ENCODE measurements around the gene SSR1. TPM values are rescaled to one million over a fixed set of nuclear protein-coding genes. Genes with fewer than 3 reads are reported as not detected.

SSR1 gene
- total and polyA plus RNA-seq, 4 donors, result 43.6 to 115 (median 79.9) TPM

GRCh38 chr6:7257521-7258230 lies 55.3 kb downstream of the SSR1 start:
- no peak for DNase-seq (ENCODE audit: low spot score)
- 98% methylated on average over 18 of the region's 18 CpGs for WGBS

GRCh38 chr6:7256785-7257184 lies 56.2 kb downstream of the SSR1 start:
- no peak overlapping the region for H3K9ac ChIP-seq (ENCODE audit: low read depth in 1 of 2, low read length in 2 of 2)

More at GRCh38 chr6:7257521-7258230, 55.3 kb downstream of the SSR1 start:
- no peaks in the 10 kb centered on the region for H3K36me3 ChIP-seq (ENCODE audit: control insufficient read depth in 4 of 4, insufficient read depth in 3 of 4, low read depth in 1 of 4, low read length in 3 of 4)
- no peak overlapping the region for H3K4me3 ChIP-seq (ENCODE audit: low read depth in 1 of 3, low read length in 3 of 3)
- H3K4me1 ChIP-seq (ENCODE audit: control insufficient read depth in 4 of 4, insufficient read depth in 4 of 4, low read length in 3 of 4), result peaks cover 4 to 18% (median 13%) of the 10 kb centered on the region in 4 donors
- no peak overlapping the region for H3K9ac ChIP-seq (ENCODE audit: low read depth in 1 of 2, low read length in 2 of 2)
- H3K27me3 ChIP-seq (ENCODE audit: control insufficient read depth in 4 of 4, insufficient read depth in 4 of 4, low read length in 3 of 4), result no peaks in the 10 kb centered on the region
- no peak overlapping the region for H3K27ac ChIP-seq (ENCODE audit: low read depth in 1 of 2, low read length in 2 of 2)
- no peaks in the 10 kb centered on the region for H3K9me3 ChIP-seq (ENCODE audit: control insufficient read depth in 4 of 4, low read length in 3 of 4)
- TF ChIP-seq SP1 (IDR thresholded peaks at IDR 0.05) (no peak), GABPA (IDR thresholded peaks at IDR 0.05 in 1 of 2, conservative IDR thresholded peaks at IDR 0.05 in 1 of 2) (no peak), JUND (IDR thresholded peaks at IDR 0.05) (no peak), NR2F2 (IDR thresholded peaks at IDR 0.05) (no peak)
- TF ChIP-seq, protein P1, sequence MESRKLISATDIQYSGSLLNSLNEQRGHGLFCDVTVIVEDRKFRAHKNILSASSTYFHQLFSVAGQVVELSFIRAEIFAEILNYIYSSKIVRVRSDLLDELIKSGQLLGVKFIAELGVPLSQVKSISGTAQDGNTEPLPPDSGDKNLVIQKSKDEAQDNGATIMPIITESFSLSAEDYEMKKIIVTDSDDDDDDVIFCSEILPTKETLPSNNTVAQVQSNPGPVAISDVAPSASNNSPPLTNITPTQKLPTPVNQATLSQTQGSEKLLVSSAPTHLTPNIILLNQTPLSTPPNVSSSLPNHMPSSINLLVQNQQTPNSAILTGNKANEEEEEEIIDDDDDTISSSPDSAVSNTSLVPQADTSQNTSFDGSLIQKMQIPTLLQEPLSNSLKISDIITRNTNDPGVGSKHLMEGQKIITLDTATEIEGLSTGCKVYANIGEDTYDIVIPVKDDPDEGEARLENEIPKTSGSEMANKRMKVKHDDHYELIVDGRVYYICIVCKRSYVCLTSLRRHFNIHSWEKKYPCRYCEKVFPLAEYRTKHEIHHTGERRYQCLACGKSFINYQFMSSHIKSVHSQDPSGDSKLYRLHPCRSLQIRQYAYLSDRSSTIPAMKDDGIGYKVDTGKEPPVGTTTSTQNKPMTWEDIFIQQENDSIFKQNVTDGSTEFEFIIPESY (IDR thresholded peaks at IDR 0.05), result no peak

More at GRCh38 chr6:7256785-7257184, 56.2 kb downstream of the SSR1 start:
- Histone ChIP-seq H3K4me1 (ENCODE audit: control insufficient read depth in 4 of 4, insufficient read depth in 4 of 4, low read length in 3 of 4) (peaks cover 4 to 14% (median 11%) of the 10 kb centered on the region in 4 donors), H3K36me3 (ENCODE audit: control insufficient read depth in 4 of 4, insufficient read depth in 3 of 4, low read depth in 1 of 4, low read length in 3 of 4) (peaks cover 0 to 2% (median 0%) of the 10 kb centered on the region in 4 donors), H3K9me3 (ENCODE audit: control insufficient read depth in 4 of 4, low read length in 3 of 4) (no peaks in the 10 kb centered on the region), H3K27ac (ENCODE audit: low read depth in 1 of 2, low read length in 2 of 2) (no peak overlapping the region), H3K4me3 (ENCODE audit: low read depth in 1 of 3, low read length in 3 of 3) (no peak overlapping the region), H3K27me3 (ENCODE audit: control insufficient read depth in 4 of 4, insufficient read depth in 4 of 4, low read length in 3 of 4) (no peaks in the 10 kb centered on the region)
- no peak for DNase-seq (ENCODE audit: low spot score)
- TF ChIP-seq TAF1 (conservative IDR thresholded peaks at IDR 0.05) (no peak), HNF4G (IDR thresholded peaks at IDR 0.05) (no peak), RXRA (IDR thresholded peaks at IDR 0.05) (no peak), CTCF (IDR thresholded peaks at IDR 0.05; ENCODE audit: low read depth, low read length, missing input control) (no peak), EGR1 (IDR thresholded peaks at IDR 0.05; ENCODE audit: low read depth in 2 of 2) (no peak), FOXA2 (IDR thresholded peaks at IDR 0.05) (no peak), SP1 (IDR thresholded peaks at IDR 0.05) (no peak), GABPA (IDR thresholded peaks at IDR 0.05 in 1 of 2, conservative IDR thresholded peaks at IDR 0.05 in 1 of 2) (no peak), MAX (IDR thresholded peaks at IDR 0.05) (no peak), RAD21 (IDR thresholded peaks at IDR 0.05) (no peak), HNF4A (conservative IDR thresholded peaks at IDR 0.05) (no peak), YY1 (IDR thresholded peaks at IDR 0.05) (no peak)
- TF ChIP-seq, protein P1 (IDR thresholded peaks at IDR 0.05), result no peak
- 94% methylated on average over 4 of the region's 4 CpGs for WGBS

All from liver (tissue), 9 donors.